Measurements from ENCODE around the gene CRIM1.

DNA sequence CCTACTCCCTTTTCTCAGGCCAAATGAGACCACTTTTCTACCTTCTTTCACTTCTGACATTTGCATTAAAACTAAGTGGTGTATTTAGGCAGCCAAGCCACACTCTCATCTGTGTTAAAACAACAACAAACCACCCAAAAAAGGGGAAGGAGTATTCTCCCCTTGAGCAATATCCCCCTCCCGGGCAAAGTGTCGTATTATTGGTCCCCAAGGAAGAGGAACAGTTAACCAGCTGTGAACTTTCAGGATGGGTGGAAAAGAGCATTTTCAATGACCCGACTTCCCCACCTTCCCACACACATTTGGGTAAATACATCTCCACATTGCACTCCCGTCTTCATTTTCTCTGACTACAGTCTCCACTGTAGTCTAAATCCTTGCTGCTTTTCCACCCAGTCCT is 198.1 kb downstream of the CRIM1 start:
- TF ChIP-seq, protein P1, sequence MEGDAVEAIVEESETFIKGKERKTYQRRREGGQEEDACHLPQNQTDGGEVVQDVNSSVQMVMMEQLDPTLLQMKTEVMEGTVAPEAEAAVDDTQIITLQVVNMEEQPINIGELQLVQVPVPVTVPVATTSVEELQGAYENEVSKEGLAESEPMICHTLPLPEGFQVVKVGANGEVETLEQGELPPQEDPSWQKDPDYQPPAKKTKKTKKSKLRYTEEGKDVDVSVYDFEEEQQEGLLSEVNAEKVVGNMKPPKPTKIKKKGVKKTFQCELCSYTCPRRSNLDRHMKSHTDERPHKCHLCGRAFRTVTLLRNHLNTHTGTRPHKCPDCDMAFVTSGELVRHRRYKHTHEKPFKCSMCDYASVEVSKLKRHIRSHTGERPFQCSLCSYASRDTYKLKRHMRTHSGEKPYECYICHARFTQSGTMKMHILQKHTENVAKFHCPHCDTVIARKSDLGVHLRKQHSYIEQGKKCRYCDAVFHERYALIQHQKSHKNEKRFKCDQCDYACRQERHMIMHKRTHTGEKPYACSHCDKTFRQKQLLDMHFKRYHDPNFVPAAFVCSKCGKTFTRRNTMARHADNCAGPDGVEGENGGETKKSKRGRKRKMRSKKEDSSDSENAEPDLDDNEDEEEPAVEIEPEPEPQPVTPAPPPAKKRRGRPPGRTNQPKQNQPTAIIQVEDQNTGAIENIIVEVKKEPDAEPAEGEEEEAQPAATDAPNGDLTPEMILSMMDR (IDR thresholded peaks at IDR 0.05): no peak
- TF ChIP-seq POLR2A (IDR thresholded peaks at IDR 0.05) (no peak), POLR2AphosphoS5 (IDR thresholded peaks at IDR 0.05) (no peak)

Measured in upper lobe of left lung (tissue), 4 donors.